ENCODE measurements around the gene MAPK8.

Gene MAPK8

GRCh38 chr10:48429309-48429708 lies 122.8 kb downstream of the MAPK8 start:
- no peak overlapping the region for H3K27ac ChIP-seq
- TF ChIP-seq CTCF (IDR thresholded peaks at IDR 0.05) (no peak), ZFX (IDR thresholded peaks at IDR 0.05; ENCODE audit: borderline replicate concordance) (no peak)

GRCh38 chr10:48430402-48430993 lies 124.0 kb downstream of the MAPK8 start:
- H3K27ac ChIP-seq, result no peak overlapping the region
- TF ChIP-seq ZFX (IDR thresholded peaks at IDR 0.05; ENCODE audit: borderline replicate concordance), result no peak
- no peak for TF ChIP-seq CTCF (IDR thresholded peaks at IDR 0.05)

- TF ChIP-seq CTCF (IDR thresholded peaks at IDR 0.05), result no peak
- TF ChIP-seq ZFX (IDR thresholded peaks at IDR 0.05; ENCODE audit: borderline replicate concordance), result no peak
- H3K27ac ChIP-seq, result no peak overlapping the region
Measured at GRCh38 chr10:48431871-48432270, 125.4 kb downstream of the MAPK8 start.

- no peak overlapping the region for H3K27ac ChIP-seq
- TF ChIP-seq CTCF (IDR thresholded peaks at IDR 0.05), result no peak
- TF ChIP-seq ZFX (IDR thresholded peaks at IDR 0.05; ENCODE audit: borderline replicate concordance), result no peak
Measured at GRCh38 chr10:48437546-48437945, 131.1 kb downstream of the MAPK8 start.

GRCh38 chr10:48439031-48439430 lies 132.6 kb downstream of the MAPK8 start:
- no peak for TF ChIP-seq CTCF (IDR thresholded peaks at IDR 0.05)
- TF ChIP-seq ZFX (IDR thresholded peaks at IDR 0.05; ENCODE audit: borderline replicate concordance), result no peak
- H3K27ac ChIP-seq, result 0 out of 2 replicates have a peak overlapping the region, but pooled peaks have one; percentile 31

- TF ChIP-seq CTCF (IDR thresholded peaks at IDR 0.05) (peak; percentile 16; the same call in 1 of the 2 replicates), ZFX (IDR thresholded peaks at IDR 0.05; ENCODE audit: borderline replicate concordance) (no peak)
- peak overlapping the region; percentile 31; the same call in 1 of the 2 replicates for H3K27ac ChIP-seq
Measured at GRCh38 chr10:48439581-48440041, 133.1 kb downstream of the MAPK8 start.

GRCh38 chr10:48440771-48441170 lies 134.3 kb downstream of the MAPK8 start:
- TF ChIP-seq CTCF (IDR thresholded peaks at IDR 0.05) (no peak), ZFX (IDR thresholded peaks at IDR 0.05; ENCODE audit: borderline replicate concordance) (no peak)

More at GRCh38 chr10:48440771-48441170, 134.3 kb downstream of the MAPK8 start:
- H3K27ac ChIP-seq, result no peak overlapping the region

Data from 22Rv1 (cell line).